WTC11 (cell line): Measurements from ENCODE around the gene GSTA4. TPM values are rescaled to one million over a fixed set of nuclear protein-coding genes. Genes with fewer than 3 reads are reported as not detected.

Source experiments
- ATAC-seq: fragments of 200-7000 bp; cut with Tn5 transposase; 2 replicates; pipeline ENCODE4 v1.10.0; 2021; ENCODE audit warnings: mild to moderate bottlenecking, moderate library complexity
- CTCF ChIA-PET: fragments of 300-600 bp; sonication (Branson Sonifier 250); formaldehyde crosslinking; loops from one replicate; lab custom pipeline; 2021; ENCODE audit warnings: antibody characterized with exemption; lab: Charles Lee
- POLR2A ChIA-PET: fragments of 350-600 bp; sonication (Branson Sonifier 250); formaldehyde crosslinking; loops from one replicate; lab custom pipeline; 2021; ENCODE audit warnings: antibody characterized with exemption; lab: Charles Lee
- DNase-seq: peaks from one replicate; pipeline ENCODE4 v3.0.0; 2021; ENCODE audit warnings: low spot score
- H3K27ac Mint-ChIP-seq: 2 replicates; pipeline ENCODE4 v1.8.0; 2021; ENCODE audit warnings: mixed read lengths
- H3K27me3 Mint-ChIP-seq: 2 replicates; pipeline ENCODE4 v1.8.0; 2021; ENCODE audit warnings: low read depth, mild to moderate bottlenecking, moderate library complexity, mixed read lengths
- H3K36me3 Mint-ChIP-seq: 2 replicates; pipeline ENCODE4 v1.8.0; 2021; ENCODE audit warnings: mixed read lengths
- H3K4me1 Mint-ChIP-seq: 2 replicates; pipeline ENCODE4 v1.8.0; 2022; ENCODE audit warnings: mixed read lengths
- H3K4me3 Mint-ChIP-seq: 2 replicates; pipeline ENCODE4 v1.8.0; 2021; ENCODE audit warnings: mild to moderate bottlenecking, moderate library complexity, mixed read lengths
- H3K9me3 Mint-ChIP-seq: 2 replicates; pipeline ENCODE4 v1.8.0; 2021; ENCODE audit warnings: mixed read lengths
- ATF6 ChIP-seq: sonication (generic); formaldehyde crosslinking; IDR thresholded peaks from 2 replicates; pipeline ENCODE4 v1.8.1; 2023; ENCODE audit warnings: mild to moderate bottlenecking, missing genetic modification reagents
- CDX4 ChIP-seq: fragments of 250-450 bp; sonication (Bioruptor Pico); IDR thresholded peaks from 2 replicates; pipeline ENCODE4 v1.9.0; 2021; ENCODE audit warnings: moderate library complexity, mild to moderate bottlenecking, inconsistent platforms, borderline replicate concordance
- JAZF1 ChIP-seq: fragments of 250-450 bp; sonication (Bioruptor Pico); IDR thresholded peaks from 2 replicates; pipeline ENCODE4 v1.9.0; 2021; ENCODE audit warnings: moderate library complexity, mild to moderate bottlenecking, inconsistent platforms
- NFE2L1 ChIP-seq: sonication (generic); formaldehyde crosslinking; IDR thresholded peaks from 2 replicates; pipeline ENCODE4 v1.8.1; 2023; ENCODE audit warnings: missing genetic modification reagents
- NFYB ChIP-seq: sonication (generic); formaldehyde crosslinking; conservative IDR thresholded peaks from 2 replicates; pipeline ENCODE4 v1.8.0; 2022; ENCODE audit warnings: low read depth, missing genetic modification reagents
- SP1 ChIP-seq: sonication (generic); formaldehyde crosslinking; conservative IDR thresholded peaks from 2 replicates; pipeline ENCODE4 v1.8.1; 2022; ENCODE audit warnings: missing genetic modification reagents
- STAT6 ChIP-seq: sonication (generic); formaldehyde crosslinking; conservative IDR thresholded peaks from 2 replicates; pipeline ENCODE4 v1.8.1; 2023; ENCODE audit warnings: mild to moderate bottlenecking, low read depth, missing genetic modification reagents, moderate library complexity
- TEAD1 ChIP-seq: sonication (generic); formaldehyde crosslinking; IDR thresholded peaks from 2 replicates; pipeline ENCODE4 v1.8.0; 2022; ENCODE audit warnings: mild to moderate bottlenecking, missing genetic modification reagents
- ZNF232 ChIP-seq: sonication (generic); formaldehyde crosslinking; IDR thresholded peaks from 2 replicates; pipeline ENCODE4 v1.8.0; 2022; ENCODE audit warnings: mild to moderate bottlenecking, missing genetic modification reagents
- ZNF396 ChIP-seq: fragments of 250-450 bp; sonication (Bioruptor Pico); IDR thresholded peaks from 2 replicates; pipeline ENCODE4 v1.8.0; 2021; ENCODE audit warnings: mild to moderate bottlenecking, moderate library complexity, borderline replicate concordance
- ZNF671 ChIP-seq: fragments of 250-450 bp; sonication (Bioruptor Pico); IDR thresholded peaks from 2 replicates; pipeline ENCODE4 v1.8.0; 2021; ENCODE audit warnings: mild to moderate bottlenecking
- ZSCAN18 ChIP-seq: fragments of 250-450 bp; sonication (Bioruptor Pico); IDR thresholded peaks from 2 replicates; pipeline ENCODE4 v2.1.2; 2022; ENCODE audit warnings: mild to moderate bottlenecking, moderate library complexity
- total RNA-seq: library from RNA; stranded (reverse); gene quantifications from 3 replicates; pipeline ENCODE4 v1.2.3, GENCODE V29; 2021
- TF ChIP-seq, protein P1 (sequence below): sonication (generic); formaldehyde crosslinking; IDR thresholded peaks from 2 replicates; pipeline ENCODE4 v1.8.0; 2022; ENCODE audit warnings: missing genetic modification reagents
- TF ChIP-seq, protein P2 (sequence below): sonication (generic); formaldehyde crosslinking; IDR thresholded peaks from 2 replicates; pipeline ENCODE4 v1.8.1; 2023; ENCODE audit warnings: mild to moderate bottlenecking, moderate library complexity, missing genetic modification reagents
- TF ChIP-seq, protein P3 (sequence below): fragments of 250-450 bp; sonication (Bioruptor Pico); IDR thresholded peaks from 2 replicates; pipeline ENCODE4 v1.9.0; 2021; ENCODE audit warnings: mild to moderate bottlenecking, borderline replicate concordance
- TF ChIP-seq, protein P4 (sequence below): sonication (generic); formaldehyde crosslinking; IDR thresholded peaks from 2 replicates; pipeline ENCODE4 v1.8.1; 2023; ENCODE audit warnings: mild to moderate bottlenecking, missing genetic modification reagents, moderate library complexity

Gene GSTA4
- total RNA-seq, 1 experiment from 2014 or later = 12.6 TPM

DNA sequence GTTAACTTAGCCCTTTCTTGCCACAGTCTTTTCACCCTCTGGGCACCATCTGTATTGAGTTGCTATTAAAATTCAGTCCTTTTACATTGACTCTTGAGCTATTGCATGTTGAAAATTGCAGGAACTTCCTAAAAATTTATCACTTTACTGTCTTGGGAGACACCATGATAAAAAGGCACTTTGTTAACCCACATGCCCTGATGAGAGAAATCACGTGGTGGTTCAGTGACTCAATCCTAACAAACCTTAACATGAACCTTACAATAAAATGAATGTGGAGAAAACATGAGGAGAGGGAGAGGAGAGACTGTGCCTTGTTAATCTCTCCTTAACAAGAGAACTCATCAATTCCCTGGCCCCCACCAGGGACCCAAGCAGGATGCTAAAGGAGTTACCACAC is 30.8 kb downstream of the GSTA4 start:
- ChIA-PET POLR2A (no interaction called here), CTCF (no interaction called here)
- TF ChIP-seq, protein P1, sequence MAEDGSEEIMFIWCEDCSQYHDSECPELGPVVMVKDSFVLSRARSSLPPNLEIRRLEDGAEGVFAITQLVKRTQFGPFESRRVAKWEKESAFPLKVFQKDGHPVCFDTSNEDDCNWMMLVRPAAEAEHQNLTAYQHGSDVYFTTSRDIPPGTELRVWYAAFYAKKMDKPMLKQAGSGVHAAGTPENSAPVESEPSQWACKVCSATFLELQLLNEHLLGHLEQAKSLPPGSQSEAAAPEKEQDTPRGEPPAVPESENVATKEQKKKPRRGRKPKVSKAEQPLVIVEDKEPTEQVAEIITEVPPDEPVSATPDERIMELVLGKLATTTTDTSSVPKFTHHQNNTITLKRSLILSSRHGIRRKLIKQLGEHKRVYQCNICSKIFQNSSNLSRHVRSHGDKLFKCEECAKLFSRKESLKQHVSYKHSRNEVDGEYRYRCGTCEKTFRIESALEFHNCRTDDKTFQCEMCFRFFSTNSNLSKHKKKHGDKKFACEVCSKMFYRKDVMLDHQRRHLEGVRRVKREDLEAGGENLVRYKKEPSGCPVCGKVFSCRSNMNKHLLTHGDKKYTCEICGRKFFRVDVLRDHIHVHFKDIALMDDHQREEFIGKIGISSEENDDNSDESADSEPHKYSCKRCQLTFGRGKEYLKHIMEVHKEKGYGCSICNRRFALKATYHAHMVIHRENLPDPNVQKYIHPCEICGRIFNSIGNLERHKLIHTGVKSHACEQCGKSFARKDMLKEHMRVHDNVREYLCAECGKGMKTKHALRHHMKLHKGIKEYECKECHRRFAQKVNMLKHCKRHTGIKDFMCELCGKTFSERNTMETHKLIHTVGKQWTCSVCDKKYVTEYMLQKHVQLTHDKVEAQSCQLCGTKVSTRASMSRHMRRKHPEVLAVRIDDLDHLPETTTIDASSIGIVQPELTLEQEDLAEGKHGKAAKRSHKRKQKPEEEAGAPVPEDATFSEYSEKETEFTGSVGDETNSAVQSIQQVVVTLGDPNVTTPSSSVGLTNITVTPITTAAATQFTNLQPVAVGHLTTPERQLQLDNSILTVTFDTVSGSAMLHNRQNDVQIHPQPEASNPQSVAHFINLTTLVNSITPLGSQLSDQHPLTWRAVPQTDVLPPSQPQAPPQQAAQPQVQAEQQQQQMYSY (CRISPR knock-in tag) = no peak
- TF ChIP-seq, protein P2, sequence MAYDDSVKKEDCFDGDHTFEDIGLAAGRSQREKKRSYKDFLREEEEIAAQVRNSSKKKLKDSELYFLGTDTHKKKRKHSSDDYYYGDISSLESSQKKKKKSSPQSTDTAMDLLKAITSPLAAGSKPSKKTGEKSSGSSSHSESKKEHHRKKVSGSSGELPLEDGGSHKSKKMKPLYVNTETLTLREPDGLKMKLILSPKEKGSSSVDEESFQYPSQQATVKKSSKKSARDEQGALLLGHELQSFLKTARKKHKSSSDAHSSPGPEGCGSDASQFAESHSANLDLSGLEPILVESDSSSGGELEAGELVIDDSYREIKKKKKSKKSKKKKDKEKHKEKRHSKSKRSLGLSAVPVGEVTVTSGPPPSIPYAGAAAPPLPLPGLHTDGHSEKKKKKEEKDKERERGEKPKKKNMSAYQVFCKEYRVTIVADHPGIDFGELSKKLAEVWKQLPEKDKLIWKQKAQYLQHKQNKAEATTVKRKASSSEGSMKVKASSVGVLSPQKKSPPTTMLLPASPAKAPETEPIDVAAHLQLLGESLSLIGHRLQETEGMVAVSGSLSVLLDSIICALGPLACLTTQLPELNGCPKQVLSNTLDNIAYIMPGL (CRISPR knock-in tag) = no peak
- TF ChIP-seq, protein P3, sequence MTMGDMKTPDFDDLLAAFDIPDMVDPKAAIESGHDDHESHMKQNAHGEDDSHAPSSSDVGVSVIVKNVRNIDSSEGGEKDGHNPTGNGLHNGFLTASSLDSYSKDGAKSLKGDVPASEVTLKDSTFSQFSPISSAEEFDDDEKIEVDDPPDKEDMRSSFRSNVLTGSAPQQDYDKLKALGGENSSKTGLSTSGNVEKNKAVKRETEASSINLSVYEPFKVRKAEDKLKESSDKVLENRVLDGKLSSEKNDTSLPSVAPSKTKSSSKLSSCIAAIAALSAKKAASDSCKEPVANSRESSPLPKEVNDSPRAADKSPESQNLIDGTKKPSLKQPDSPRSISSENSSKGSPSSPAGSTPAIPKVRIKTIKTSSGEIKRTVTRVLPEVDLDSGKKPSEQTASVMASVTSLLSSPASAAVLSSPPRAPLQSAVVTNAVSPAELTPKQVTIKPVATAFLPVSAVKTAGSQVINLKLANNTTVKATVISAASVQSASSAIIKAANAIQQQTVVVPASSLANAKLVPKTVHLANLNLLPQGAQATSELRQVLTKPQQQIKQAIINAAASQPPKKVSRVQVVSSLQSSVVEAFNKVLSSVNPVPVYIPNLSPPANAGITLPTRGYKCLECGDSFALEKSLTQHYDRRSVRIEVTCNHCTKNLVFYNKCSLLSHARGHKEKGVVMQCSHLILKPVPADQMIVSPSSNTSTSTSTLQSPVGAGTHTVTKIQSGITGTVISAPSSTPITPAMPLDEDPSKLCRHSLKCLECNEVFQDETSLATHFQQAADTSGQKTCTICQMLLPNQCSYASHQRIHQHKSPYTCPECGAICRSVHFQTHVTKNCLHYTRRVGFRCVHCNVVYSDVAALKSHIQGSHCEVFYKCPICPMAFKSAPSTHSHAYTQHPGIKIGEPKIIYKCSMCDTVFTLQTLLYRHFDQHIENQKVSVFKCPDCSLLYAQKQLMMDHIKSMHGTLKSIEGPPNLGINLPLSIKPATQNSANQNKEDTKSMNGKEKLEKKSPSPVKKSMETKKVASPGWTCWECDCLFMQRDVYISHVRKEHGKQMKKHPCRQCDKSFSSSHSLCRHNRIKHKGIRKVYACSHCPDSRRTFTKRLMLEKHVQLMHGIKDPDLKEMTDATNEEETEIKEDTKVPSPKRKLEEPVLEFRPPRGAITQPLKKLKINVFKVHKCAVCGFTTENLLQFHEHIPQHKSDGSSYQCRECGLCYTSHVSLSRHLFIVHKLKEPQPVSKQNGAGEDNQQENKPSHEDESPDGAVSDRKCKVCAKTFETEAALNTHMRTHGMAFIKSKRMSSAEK (CRISPR knock-in tag) = no peak
- TF ChIP-seq ZSCAN18 (CRISPR knock-in tag) (no peak), TEAD1 (no peak)
- TF ChIP-seq, all 79 proteins: peak for 0
- no peak for DNase-seq
- Mint-ChIP-seq H3K4me1 (peaks cover 25% of the 10 kb centered on the region), H3K27me3 (peaks cover 44% of the 10 kb centered on the region), H3K36me3 (peaks cover 21% of the 10 kb centered on the region), H3K9me3 (peaks cover 23% of the 10 kb centered on the region), H3K27ac (no peak overlapping the region), H3K4me3 (no peak overlapping the region)
- ATAC-seq = no peak

GRCh38 chr6:52962701-52963100 is 32.4 kb downstream of the GSTA4 start:
- ChIA-PET POLR2A (no interaction called here), CTCF (no interaction called here)
- H3K4me3 Mint-ChIP-seq = no peak overlapping the region
- no peak for ATAC-seq
- H3K27me3 Mint-ChIP-seq = peaks cover 60% of the 10 kb centered on the region
- DNase-seq = no peak
- H3K4me1 Mint-ChIP-seq = peaks cover 39% of the 10 kb centered on the region
- peaks cover 21% of the 10 kb centered on the region for H3K36me3 Mint-ChIP-seq
- TF ChIP-seq STAT6 (CRISPR knock-in tag) = no peak
- no peak for TF ChIP-seq SP1 (CRISPR knock-in tag)
- no peak for TF ChIP-seq NFE2L1 (CRISPR knock-in tag)
- TF ChIP-seq ZNF671 (CRISPR knock-in tag) = no peak
- TF ChIP-seq ATF6 (CRISPR knock-in tag) = no peak
- no peak for TF ChIP-seq CDX4 (CRISPR knock-in tag)
- TF ChIP-seq NFYB (CRISPR knock-in tag) = no peak
- no peak for TF ChIP-seq JAZF1
- TF ChIP-seq, protein P4, sequence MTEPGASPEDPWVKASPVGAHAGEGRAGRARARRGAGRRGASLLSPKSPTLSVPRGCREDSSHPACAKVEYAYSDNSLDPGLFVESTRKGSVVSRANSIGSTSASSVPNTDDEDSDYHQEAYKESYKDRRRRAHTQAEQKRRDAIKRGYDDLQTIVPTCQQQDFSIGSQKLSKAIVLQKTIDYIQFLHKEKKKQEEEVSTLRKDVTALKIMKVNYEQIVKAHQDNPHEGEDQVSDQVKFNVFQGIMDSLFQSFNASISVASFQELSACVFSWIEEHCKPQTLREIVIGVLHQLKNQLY (CRISPR knock-in tag) = no peak
- TF ChIP-seq ZNF232 (CRISPR knock-in tag) = no peak
- no peak for TF ChIP-seq ZNF396
- H3K9me3 Mint-ChIP-seq = peaks cover 23% of the 10 kb centered on the region
- no peak overlapping the region for H3K27ac Mint-ChIP-seq
